Measurements from ENCODE around the gene HEXD. TPM values are rescaled to one million over a fixed set of nuclear protein-coding genes. Genes with fewer than 3 reads are reported as not detected.

Gene HEXD
- total and polyA plus RNA-seq, 2 of the 8 experiments (the other 6 are each of a cell fraction or from before 2014, with no cell fraction given), result 20.6 to 21.8 TPM

GRCh38 chr17:82382933-82383255 is 35.3 kb upstream of the HEXD start:
- Histone ChIP-seq H3K4me3 (ENCODE audit: extremely low read depth in 1 of 4, insufficient read depth in 2 of 4, low read depth in 3 of 4, low read length in 4 of 4) (no peak overlapping the region), H3K9ac (replicated peaks in 1 of 4; ENCODE audit: extremely low read depth in 1 of 4, low read depth in 3 of 4, low read length in 3 of 4) (no peak overlapping the region), H4K91ac (replicated peaks; ENCODE audit: insufficient read length, low read length) (no peak overlapping the region), H2BK5ac (ENCODE audit: low read depth, low read length) (no peak overlapping the region), H3K79me2 (ENCODE audit: control insufficient read depth in 1 of 2, insufficient read depth in 2 of 2, low read length in 2 of 2) (no peaks in the 10 kb centered on the region), H3K23me2 (ENCODE audit: low read depth, low read length) (no peaks in the 10 kb centered on the region), H3K9me3 (ENCODE audit: insufficient read depth in 2 of 2, low read depth in 1 of 2, low read length in 1 of 2) (no peaks in the 10 kb centered on the region), H3K18ac (ENCODE audit: extremely low read depth, low read length) (no peak overlapping the region), H2BK120ac (replicated peaks; ENCODE audit: low read depth, low read length) (no peak overlapping the region), H3K79me1 (ENCODE audit: low read depth, low read length) (no peaks in the 10 kb centered on the region), H4K5ac (ENCODE audit: insufficient read length, low read depth, low read length) (no peak overlapping the region), H4K8ac (ENCODE audit: extremely low read depth, insufficient read depth, low read length) (no peak overlapping the region), H3K56ac (replicated peaks; ENCODE audit: insufficient read length, low read depth, low read length) (no peak overlapping the region), H3K4ac (replicated peaks; ENCODE audit: insufficient read length, low read depth, low read length) (no peak overlapping the region), H4K20me1 (replicated peaks in 1 of 2; ENCODE audit: control insufficient read depth in 1 of 2, insufficient read depth in 2 of 2, low read length in 2 of 2) (peaks cover 0 to 3% of the 10 kb centered on the region in 2 experiments), H2BK12ac (ENCODE audit: low read depth, low read length) (no peak overlapping the region), H3K4me1 (replicated peaks in 1 of 4; ENCODE audit: control insufficient read depth in 3 of 4, insufficient read depth in 4 of 4, low read length in 3 of 4) (peaks cover 0 to 9% (median 5%) of the 10 kb centered on the region in 4 experiments; a peak in 5 of 7 replicates), H2BK20ac (ENCODE audit: low read length) (no peak overlapping the region), H2AFZ (ENCODE audit: low read length) (no peak overlapping the region), H3K23ac (ENCODE audit: insufficient read length) (no peak overlapping the region), H2BK15ac (ENCODE audit: low read length) (no peak overlapping the region), H3K36me3 (ENCODE audit: control insufficient read depth in 2 of 4, insufficient read depth in 4 of 4, low read length in 3 of 4) (no peaks in the 10 kb centered on the region), H3K27ac (ENCODE audit: low read depth, low read length) (no peak overlapping the region), H3K4me2 (ENCODE audit: insufficient read depth in 1 of 2, low read depth in 2 of 2, low read length in 2 of 2) (no peak overlapping the region), H3K14ac (ENCODE audit: insufficient read length) (no peak overlapping the region), H3K27me3 (replicated peaks in 1 of 4; ENCODE audit: control insufficient read depth in 3 of 4, extremely low read depth in 1 of 4, insufficient read depth in 3 of 4, low read length in 3 of 4) (no peaks in the 10 kb centered on the region; a peak in 2 of 7 replicates), H2AK5ac (ENCODE audit: low read depth, low read length) (no peak overlapping the region)
- POLR2A ChIA-PET (ENCODE audit: partially characterized antibody), result interaction anchor here (1.1 to 2.9 kb wide), 2 partner anchors 8 to 41 kb away, joined by 3 to 14 read pairs; no protein-coding TSS in a partner anchor
- CTCF ChIA-PET (ENCODE audit: partially characterized antibody), result interaction anchor here (1.1 kb wide), 2 partner anchors 31 to 32 kb away, joined by 3 read pairs; no protein-coding TSS in a partner anchor
- DNase-seq (ENCODE audit: low read depth in 1 of 2, low spot score in 2 of 2), result no peak
- FAIRE-seq, result no peak
- WGBS, 2 experiments (ENCODE audit: extremely low coverage in 1 of 2, insufficient coverage in 1 of 2, insufficient read length in 1 of 2, insufficient replicate concordance in 2 of 2, low coverage in 1 of 2, low lambda C conversion rate in 2 of 2, missing lambda C conversion rate in 1 of 2), result 90% methylated on average over 9 of the region's 11 CpGs; no CpG with 5 or more reads in 1 of the 2 experiments
- TF ChIP-seq KDM4A (IDR thresholded peaks at IDR 0.05; ENCODE audit: low read depth, low read length, severe bottlenecking) (no peak), RAD21 (IDR thresholded peaks at IDR 0.05 in 1 of 2, conservative IDR thresholded peaks at IDR 0.05 in 1 of 2; ENCODE audit: low read depth in 2 of 2, low read length in 2 of 2) (no peak), PHF8 (conservative IDR thresholded peaks at IDR 0.05; ENCODE audit: low read depth, low read length) (no peak), KDM1A (IDR thresholded peaks at IDR 0.05; ENCODE audit: borderline replicate concordance, low read length) (no peak), TEAD4 (IDR thresholded peaks at IDR 0.05; ENCODE audit: low read depth, low read length) (no peak), CHD2 (IDR thresholded peaks at IDR 0.05; ENCODE audit: low read length) (no peak), SIRT6 (IDR thresholded peaks at IDR 0.05; ENCODE audit: low read length) (no peak), KDM5A (IDR thresholded peaks at IDR 0.05; ENCODE audit: low read length) (no peak), TCF12 (IDR thresholded peaks at IDR 0.05; ENCODE audit: low read depth, low read length) (no peak), CBX5 (IDR thresholded peaks at IDR 0.05; ENCODE audit: low read depth, low read length) (no peak), POU5F1 (IDR thresholded peaks at IDR 0.05; ENCODE audit: low read depth, low read length) (no peak), SUZ12 (IDR thresholded peaks at IDR 0.05; ENCODE audit: low read length) (no peak)
- TF ChIP-seq, protein P1, sequence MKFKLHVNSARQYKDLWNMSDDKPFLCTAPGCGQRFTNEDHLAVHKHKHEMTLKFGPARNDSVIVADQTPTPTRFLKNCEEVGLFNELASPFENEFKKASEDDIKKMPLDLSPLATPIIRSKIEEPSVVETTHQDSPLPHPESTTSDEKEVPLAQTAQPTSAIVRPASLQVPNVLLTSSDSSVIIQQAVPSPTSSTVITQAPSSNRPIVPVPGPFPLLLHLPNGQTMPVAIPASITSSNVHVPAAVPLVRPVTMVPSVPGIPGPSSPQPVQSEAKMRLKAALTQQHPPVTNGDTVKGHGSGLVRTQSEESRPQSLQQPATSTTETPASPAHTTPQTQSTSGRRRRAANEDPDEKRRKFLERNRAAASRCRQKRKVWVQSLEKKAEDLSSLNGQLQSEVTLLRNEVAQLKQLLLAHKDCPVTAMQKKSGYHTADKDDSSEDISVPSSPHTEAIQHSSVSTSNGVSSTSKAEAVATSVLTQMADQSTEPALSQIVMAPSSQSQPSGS (IDR thresholded peaks at IDR 0.05; ENCODE audit: low read length), result no peak
